IMR-90 (cell line): ENCODE data around the gene FXN. TPM values are rescaled to one million over a fixed set of nuclear protein-coding genes. Genes with fewer than 3 reads are reported as not detected.

ENCODE experiments used
- ATAC-seq: fragments of 200-7000 bp; cut with Tn5 transposase; 2 replicates; pipeline ENCODE4 v1.9.1; 2020; ENCODE audit warnings: low read depth, mild to moderate bottlenecking, moderate library complexity
- BruUV-seq: library from RNA; stranded (reverse); fragments of 400-500 nt; replicated peaks from 2 replicates; lab custom pipeline; 2021; lab: Mats Ljungman, UMichigan
- CTCF ChIA-PET: fragments of 300-600 bp; formaldehyde crosslinking; extraction: SDS; loops from one replicate; lab custom pipeline; 2021; ENCODE audit warnings: antibody characterized with exemption; lab: Yijun Ruan, JAX
- POLR2A ChIA-PET: fragments of 300-600 bp; sonication (Branson Sonifier 250); formaldehyde crosslinking; loops from one replicate; lab custom pipeline; 2022; ENCODE audit warnings: antibody characterized with exemption; ENCODE audit not compliant: unreplicated experiment; lab: Charles Lee
- DNase-seq: peaks from one replicate; pipeline ENCODE4 v3.0.0; 2013
- H2AFZ ChIP-seq: replicated peaks from 2 replicates; pipeline ENCODE3; 2013; ENCODE audit warnings: low read length, mild to moderate bottlenecking; ENCODE audit not compliant: poor library complexity
- H2AK5ac ChIP-seq: 2 replicates; pipeline ENCODE4 v1.6.1; 2013; ENCODE audit warnings: low read depth, low read length, inconsistent platforms
- H2AK9ac ChIP-seq: replicated peaks from 2 replicates; pipeline ENCODE3; 2013; ENCODE audit warnings: mild to moderate bottlenecking, low read depth, low read length, moderate library complexity; ENCODE audit not compliant: poor library complexity
- H2BK120ac ChIP-seq: 2 replicates; pipeline ENCODE4 v1.6.1; 2013; ENCODE audit warnings: low read depth, low read length, inconsistent platforms
- H2BK15ac ChIP-seq: 3 replicates; pipeline ENCODE4 v1.6.1; 2013; ENCODE audit warnings: low read depth, low read length, inconsistent platforms
- H2BK20ac ChIP-seq: 2 replicates; pipeline ENCODE4 v1.6.1; 2013; ENCODE audit warnings: low read depth, mild to moderate bottlenecking, inconsistent platforms, low read length, moderate library complexity
- H2BK5ac ChIP-seq: 2 replicates; pipeline ENCODE4 v1.6.1; 2013; ENCODE audit warnings: mild to moderate bottlenecking, low read depth, low read length, inconsistent platforms; ENCODE audit not compliant: poor library complexity, severe bottlenecking
- H3K14ac ChIP-seq: replicated peaks from 2 replicates; pipeline ENCODE4 v1.6.1; 2013; ENCODE audit warnings: low read depth, low read length, inconsistent platforms
- H3K18ac ChIP-seq: 2 replicates; pipeline ENCODE4 v1.6.1; 2013; ENCODE audit warnings: low read depth, low read length, control low read depth
- H3K23ac ChIP-seq: 2 replicates; pipeline ENCODE4 v1.6.1; 2013; ENCODE audit warnings: low read depth, low read length, inconsistent platforms
- H3K27ac ChIP-seq: 2 replicates; pipeline ENCODE4 v1.5.1; 2013; ENCODE audit warnings: mild to moderate bottlenecking, control low read depth, low read length; ENCODE audit not compliant: insufficient read depth
- H3K27me3 ChIP-seq: 2 replicates; pipeline ENCODE4 v1.6.1; 2013; ENCODE audit warnings: low read length; ENCODE audit not compliant: control insufficient read depth, insufficient read depth
- H3K36me3 ChIP-seq: 2 replicates; pipeline ENCODE4 v1.6.1; 2013; ENCODE audit warnings: low read length, mixed read lengths; ENCODE audit not compliant: control insufficient read depth, insufficient read depth
- H3K4ac ChIP-seq: 2 replicates; pipeline ENCODE4 v1.6.1; 2013; ENCODE audit warnings: low read depth, low read length, inconsistent platforms
- H3K4me1 ChIP-seq: 2 replicates; pipeline ENCODE4 v1.6.1; 2013; ENCODE audit warnings: low read length, mixed read lengths; ENCODE audit not compliant: control insufficient read depth, insufficient read depth
- H3K4me2 ChIP-seq: 2 replicates; pipeline ENCODE4 v1.6.1; 2013; ENCODE audit warnings: low read depth, mild to moderate bottlenecking, control low read depth, low read length, moderate library complexity
- H3K4me3 ChIP-seq: 2 replicates; pipeline ENCODE4 v1.5.1; 2013; ENCODE audit warnings: low read depth, mild to moderate bottlenecking, control low read depth, low read length, moderate library complexity; ENCODE audit not compliant: insufficient read depth
- H3K56ac ChIP-seq: 2 replicates; pipeline ENCODE4 v1.6.1; 2013; ENCODE audit warnings: low read length, inconsistent platforms; ENCODE audit not compliant: insufficient read depth; ENCODE audit errors: extremely low read depth
- H3K79me1 ChIP-seq, 2 experiments: 2 replicates each; pipeline ENCODE4 v1.6.1; 2013; ENCODE audit warnings: low read length in 2 of 2, inconsistent platforms in 1 of 2, low read depth in 1 of 2
- H3K9ac ChIP-seq: 2 replicates; pipeline ENCODE4 v1.6.1; 2013; ENCODE audit warnings: low read depth, low read length, control low read depth
- H3K9me1 ChIP-seq: 2 replicates; pipeline ENCODE4 v1.6.1; 2013; ENCODE audit warnings: low read length, inconsistent platforms; ENCODE audit not compliant: insufficient read depth
- H3K9me3 ChIP-seq: 2 replicates; pipeline ENCODE4 v1.6.1; 2013; ENCODE audit warnings: low read length; ENCODE audit not compliant: control insufficient read depth, insufficient read depth
- H4K20me1 ChIP-seq: 2 replicates; pipeline ENCODE4 v1.6.1; 2013; ENCODE audit warnings: low read length, inconsistent platforms; ENCODE audit not compliant: insufficient read depth
- H4K5ac ChIP-seq: 2 replicates; pipeline ENCODE4 v1.6.1; 2013; ENCODE audit warnings: mild to moderate bottlenecking, low read depth, low read length, control low read depth
- H4K8ac ChIP-seq, 2 experiments: 2 replicates each; pipeline ENCODE4 v1.6.1; 2013; ENCODE audit warnings: low read depth in 2 of 2, low read length in 2 of 2, control low read depth in 1 of 2, inconsistent platforms in 1 of 2
- H4K91ac ChIP-seq: 2 replicates; pipeline ENCODE4 v1.6.1; 2013; ENCODE audit warnings: low read depth, low read length, inconsistent platforms; ENCODE audit not compliant: insufficient read depth
- CHD1 ChIP-seq: IDR thresholded peaks from 2 replicates; pipeline ENCODE4 v1.6.1; 2012; ENCODE audit warnings: low read depth, low read length, improper control_type of control experiment
- MAZ ChIP-seq: IDR thresholded peaks from 2 replicates; pipeline ENCODE4 v1.6.1; 2012; ENCODE audit warnings: low read depth, mild to moderate bottlenecking, low read length, improper control_type of control experiment, moderate library complexity, borderline replicate concordance
- POLR2A ChIP-seq: IDR thresholded peaks from 2 replicates; pipeline ENCODE4 v1.6.1; 2012; ENCODE audit warnings: mild to moderate bottlenecking, low read depth, low read length
- WGBS, 2 experiments: methylation state at CpG; one replicate each; pipeline versions ENCODE4 v1.1.5 to v1.1.7; 2013; ENCODE audit warnings: missing lambda C conversion rate in 2 of 2; ENCODE audit not compliant: insufficient read length in 1 of 2; ENCODE audit errors: extremely low coverage in 2 of 2; 5-methylcytosine and 5-hydroxymethylcytosine counted together
- dilution Hi-C: fragments of 300-500 bp; cut with HindIII; formaldehyde crosslinking; loops from one replicate; pipeline ENCODE4 v1.14.3; 2018; ENCODE audit warnings: low sequenced_read_pairs; ENCODE audit not compliant: unreplicated experiment
- in situ Hi-C: fragments of 300-500 bp; cut with MboI; formaldehyde crosslinking; loops from 3 replicates; pipeline ENCODE4 v1.14.3; 2019; ENCODE audit warnings: low sequenced_read_pairs, inconsistent platforms, mixed read lengths
- intact Hi-C: fragments of 100-400 bp; cut with micrococcal nuclease; formaldehyde crosslinking; loops from 2 replicates; pipeline ENCODE4 v1.10.0; 2022
- polyA plus RNA-seq, 3 experiments: library from polyadenylated mRNA; depleted of rRNA; stranded (reverse); fragments of >200 nt; gene quantifications; 2 replicates each; pipeline ENCODE4 v1.2.3, GENCODE V29; 2012; ENCODE audit warnings: low replicate concordance in 1 of 3
- total RNA-seq: library from RNA; depleted of rRNA; stranded (reverse); fragments of >200 nt; gene quantifications from 2 replicates; pipeline ENCODE4 v1.2.3, GENCODE V29; 2012

Gene FXN
- total and polyA plus RNA-seq, 2 of the 4 experiments (the other 2 are of a cell fraction): 3.9 to 18.1 TPM

DNA sequence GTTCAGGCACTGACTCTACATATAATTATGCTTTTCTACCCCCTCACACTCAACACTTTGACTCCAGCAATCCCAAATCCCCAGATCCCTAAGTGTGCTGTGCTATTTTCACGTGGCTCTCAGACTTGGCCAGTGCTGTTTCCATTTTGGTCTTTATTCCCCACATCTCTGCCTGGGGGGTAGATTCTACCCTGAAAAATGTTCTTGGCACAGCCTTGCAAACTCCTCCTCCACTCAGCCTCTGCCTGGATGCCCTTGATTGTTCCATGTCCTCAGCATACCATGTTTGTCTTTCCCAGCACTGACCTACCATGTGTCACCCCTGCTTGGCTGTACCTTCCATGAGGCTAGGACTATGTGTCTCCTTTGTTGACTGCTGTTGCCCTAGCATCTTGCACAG, 43.0 kb downstream of the FXN start:
- Histone ChIP-seq H2BK20ac (no peak overlapping the region), H4K20me1 (no peaks in the 10 kb centered on the region), H2AK9ac (no peak overlapping the region), H3K79me1 (no peaks in the 10 kb centered on the region), H2BK120ac (no peak overlapping the region), H3K4me3 (no peak overlapping the region), H3K23ac (no peak overlapping the region; the same call in 1 of the 2 replicates), H3K56ac (no peak overlapping the region), H3K27me3 (no peaks in the 10 kb centered on the region), H3K14ac (no peak overlapping the region), H2AFZ (no peak overlapping the region), H3K18ac (no peak overlapping the region), H4K8ac (no peak overlapping the region), H3K9ac (no peak overlapping the region), H2BK15ac (no peak overlapping the region), H3K27ac (no peak overlapping the region), H3K4me2 (no peak overlapping the region), H3K9me3 (no peaks in the 10 kb centered on the region), H3K9me1 (no peaks in the 10 kb centered on the region), H3K36me3 (no peaks in the 10 kb centered on the region), H4K5ac (no peak overlapping the region; the same call in 1 of the 2 replicates), H4K91ac (no peak overlapping the region), H2AK5ac (no peak overlapping the region), H2BK5ac (no peak overlapping the region), H3K4ac (no peak overlapping the region), H3K4me1 (peaks cover 4% of the 10 kb centered on the region; the same call in 1 of the 2 replicates)
- no TSS peak for BruUV-seq
- no CpG with 5 or more reads among the region's 1 CpG for WGBS, 2 experiments
- ChIA-PET CTCF (no interaction called here), POLR2A (no interaction called here)
- in situ Hi-C loops: no loop called here
- TF ChIP-seq CHD1: no peak
- no peak for TF ChIP-seq POLR2A
- no peak for TF ChIP-seq MAZ
- DNase-seq: no peak
- dilution Hi-C loops: no loop called here
- peak; percentile 50 for ATAC-seq
- intact Hi-C loops: no loop called here
